Measurements from ENCODE around the gene MYO5B.

MYO5B gene

DNA sequence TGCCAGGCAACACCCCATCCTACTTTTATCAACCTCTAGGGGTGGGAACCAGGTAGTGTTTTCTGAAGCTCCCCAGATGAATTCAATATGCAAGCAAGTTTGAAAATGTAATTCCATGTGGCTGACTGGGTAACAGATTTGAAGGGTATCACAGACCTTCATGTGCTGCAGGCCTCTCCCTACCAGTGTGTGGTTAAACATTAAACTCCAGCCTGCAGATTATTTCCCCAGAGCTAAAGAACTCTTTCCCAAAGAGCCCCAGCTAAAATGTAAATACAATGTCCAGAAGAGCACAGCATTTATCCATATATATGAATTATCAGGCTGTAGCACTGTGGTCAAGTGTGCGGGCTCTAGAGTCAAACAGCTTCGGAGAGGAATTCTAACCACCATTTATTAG lies 134.1 kb downstream of the MYO5B start:
- DNase-seq, result no peak

- DNase-seq, result no peak
These were observed 136.2 kb downstream of the MYO5B start for GRCh38 chr18:50058731-50059130.

DNA sequence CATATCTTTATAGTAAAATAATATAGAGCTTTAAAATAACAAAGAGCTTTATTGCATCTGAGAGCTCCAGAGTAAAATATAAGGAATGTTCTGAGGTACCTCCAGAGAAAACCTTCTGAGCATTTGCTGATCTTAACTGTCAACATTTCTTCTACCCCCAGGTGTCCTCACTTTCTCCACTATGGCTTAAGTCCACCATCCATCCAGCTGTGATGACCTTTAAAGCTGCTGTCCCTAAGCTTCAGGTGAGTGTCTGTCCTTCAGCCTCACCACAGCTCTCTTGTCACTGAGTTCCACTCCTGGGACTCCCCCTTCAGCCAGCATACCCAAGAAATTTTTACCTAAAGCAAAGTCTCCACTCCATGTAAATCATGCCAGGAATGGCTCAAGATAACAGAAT lies 137.9 kb downstream of the MYO5B start:
- DNase-seq, result no peak

- DNase-seq, result no peak
These were observed 138.8 kb downstream of the MYO5B start for GRCh38 chr18:50056185-50056584.

DNA sequence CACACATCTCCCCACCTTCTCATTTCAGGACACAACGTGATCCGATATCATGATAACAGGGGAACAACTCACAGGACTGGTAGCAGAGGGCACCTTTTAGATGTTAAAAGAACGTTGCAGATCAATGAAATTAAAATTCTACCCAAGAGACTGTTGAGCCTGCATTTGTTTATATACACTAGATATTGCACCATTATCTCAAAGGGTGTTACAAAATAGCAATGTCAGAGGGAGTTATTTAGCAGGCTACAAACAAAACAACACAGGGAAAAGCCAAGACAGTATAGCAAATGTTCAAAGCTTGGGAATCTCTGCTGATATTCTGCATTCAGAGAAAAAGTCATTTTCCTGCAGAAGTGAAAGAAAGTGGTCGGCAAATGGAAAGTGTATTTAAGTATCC lies 139.5 kb downstream of the MYO5B start:
- DNase-seq, result no peak

GRCh38 chr18:50053111-50053510 lies 141.8 kb downstream of the MYO5B start:
- DNase-seq, result no peak

GRCh38 chr18:50051288-50051687 lies 143.7 kb downstream of the MYO5B start:
- DNase-seq, result no peak

DNA sequence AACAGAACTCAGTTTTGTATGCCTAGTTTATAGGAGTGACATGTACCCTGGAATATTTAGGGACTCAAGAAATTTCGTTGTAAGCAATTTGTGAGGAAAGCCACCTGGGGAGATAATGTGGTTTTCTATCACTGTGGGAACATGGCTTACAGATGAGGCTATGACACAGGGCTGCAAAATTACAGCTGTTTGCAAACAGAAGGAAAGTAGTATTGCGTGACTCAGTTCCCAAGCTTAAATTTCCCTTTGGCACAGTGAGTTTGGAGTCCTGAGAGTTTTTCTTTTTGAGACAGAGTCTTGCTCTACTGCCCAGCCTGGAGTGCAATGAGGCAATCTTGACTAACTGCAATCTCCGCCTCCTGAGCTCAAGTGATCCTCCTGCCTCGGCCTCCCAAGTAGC lies 149.8 kb downstream of the MYO5B start:
- no peak for DNase-seq

GRCh38 chr18:50044402-50044801 lies 150.5 kb downstream of the MYO5B start:
- DNase-seq, result no peak

GRCh38 chr18:50042611-50043010 lies 152.3 kb downstream of the MYO5B start:
- no peak for DNase-seq

- DNase-seq, result no peak
These were observed 155.2 kb downstream of the MYO5B start for GRCh38 chr18:50039746-50040145.

DNA sequence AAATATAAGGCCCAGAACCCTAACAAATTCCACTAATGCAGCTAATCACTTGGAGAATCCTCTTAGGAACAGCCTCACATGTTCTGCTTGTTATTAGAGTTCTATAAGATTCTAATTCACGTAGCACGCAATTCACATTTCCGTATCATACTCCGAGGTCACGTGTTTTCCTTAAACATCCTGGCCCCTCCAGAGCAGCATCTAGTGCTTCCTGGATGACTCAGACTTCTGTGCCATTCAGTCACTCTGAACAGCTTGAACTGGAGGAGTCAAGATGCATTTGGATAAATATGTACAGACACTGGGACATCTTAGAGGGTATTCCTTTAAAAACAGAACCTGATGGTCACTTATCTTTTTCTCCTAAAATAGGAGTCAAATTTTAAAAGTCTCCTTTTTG lies 156.5 kb downstream of the MYO5B start:
- no peak for DNase-seq

GRCh38 chr18:50034029-50034428 lies 160.9 kb downstream of the MYO5B start:
- DNase-seq, result no peak

- DNase-seq, result no peak
These were observed 161.9 kb downstream of the MYO5B start for GRCh38 chr18:50033004-50033403.

GRCh38 chr18:50030146-50030545 lies 164.8 kb downstream of the MYO5B start:
- DNase-seq, result no peak

- no peak for DNase-seq
These were observed 167.0 kb downstream of the MYO5B start for GRCh38 chr18:50027996-50028395.

GRCh38 chr18:50024466-50024865 lies 170.5 kb downstream of the MYO5B start:
- DNase-seq, result no peak

- no peak for DNase-seq
These were observed 172.0 kb downstream of the MYO5B start for GRCh38 chr18:50022985-50023384.

DNA sequence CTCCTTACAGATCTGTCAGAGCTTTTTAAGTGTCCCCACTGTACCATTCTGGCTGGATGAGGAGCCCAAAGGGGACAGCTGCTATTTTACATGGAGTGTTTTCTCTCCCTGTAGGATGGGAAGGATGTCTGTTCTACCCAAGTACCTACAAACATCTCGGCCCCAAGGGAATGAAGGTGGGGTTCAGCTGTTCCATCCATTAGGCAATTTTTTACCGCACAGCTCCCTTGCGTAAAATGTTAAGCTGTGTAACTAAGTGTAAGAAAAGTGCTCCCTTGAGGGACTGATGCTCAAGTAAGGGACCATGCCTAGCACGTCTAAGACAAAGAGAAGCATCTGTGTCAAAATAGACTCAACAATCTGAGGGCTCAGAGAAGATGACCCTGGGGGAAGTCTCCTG lies 180.3 kb downstream of the MYO5B start:
- no peak for DNase-seq

GRCh38 chr18:50013363-50014138 lies 181.4 kb downstream of the MYO5B start:
- no peak for DNase-seq

- DNase-seq, result no peak
These were observed 183.0 kb downstream of the MYO5B start for GRCh38 chr18:50011813-50012435.

DNA sequence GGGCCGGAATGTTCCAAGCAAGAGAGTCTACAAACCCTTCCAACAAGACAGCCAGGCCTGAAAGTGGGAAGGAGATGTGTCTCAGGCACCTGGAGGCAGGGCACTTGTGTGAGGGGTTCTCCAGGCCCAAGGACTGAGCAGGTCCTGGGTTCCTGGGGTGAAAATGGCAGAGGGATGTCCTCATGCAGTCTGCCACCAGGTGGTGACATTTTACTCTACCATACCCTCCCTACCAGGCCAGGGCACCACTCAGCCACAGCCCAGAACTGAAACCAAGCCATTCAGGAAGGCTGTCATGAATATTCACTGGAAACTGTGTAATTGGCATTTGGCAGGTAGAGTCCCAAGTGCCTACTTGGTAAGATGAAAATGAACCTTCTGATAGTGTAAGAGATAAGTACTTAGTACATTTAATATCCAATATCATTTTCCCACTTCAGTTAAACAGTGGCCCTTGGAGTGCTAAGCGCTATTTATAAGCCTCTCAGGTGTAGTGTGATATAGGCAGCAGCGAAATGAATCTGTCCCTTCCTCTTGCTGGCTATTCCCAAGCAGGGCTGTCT lies 185.1 kb downstream of the MYO5B start:
- peak; percentile 21 for DNase-seq

DNA sequence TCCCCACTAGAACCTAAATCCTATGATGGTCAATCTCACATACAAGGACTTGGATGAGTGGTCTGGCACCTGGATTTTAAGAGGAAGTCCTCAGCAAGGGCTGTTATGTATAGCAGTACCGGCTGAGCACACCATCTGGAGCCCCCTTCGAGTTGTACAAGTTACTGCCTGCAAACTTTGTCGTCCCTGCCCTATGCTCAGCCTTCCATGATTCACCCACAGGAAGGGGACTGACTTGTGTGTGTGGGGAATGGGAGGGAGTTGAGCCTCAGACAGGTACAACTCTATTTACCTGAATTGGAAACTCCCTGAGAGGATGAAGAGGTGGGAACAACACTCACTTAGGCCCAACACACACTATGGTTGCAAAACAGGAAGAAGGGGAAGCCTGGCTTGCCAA lies 186.6 kb downstream of the MYO5B start:
- DNase-seq, result no peak

DNA sequence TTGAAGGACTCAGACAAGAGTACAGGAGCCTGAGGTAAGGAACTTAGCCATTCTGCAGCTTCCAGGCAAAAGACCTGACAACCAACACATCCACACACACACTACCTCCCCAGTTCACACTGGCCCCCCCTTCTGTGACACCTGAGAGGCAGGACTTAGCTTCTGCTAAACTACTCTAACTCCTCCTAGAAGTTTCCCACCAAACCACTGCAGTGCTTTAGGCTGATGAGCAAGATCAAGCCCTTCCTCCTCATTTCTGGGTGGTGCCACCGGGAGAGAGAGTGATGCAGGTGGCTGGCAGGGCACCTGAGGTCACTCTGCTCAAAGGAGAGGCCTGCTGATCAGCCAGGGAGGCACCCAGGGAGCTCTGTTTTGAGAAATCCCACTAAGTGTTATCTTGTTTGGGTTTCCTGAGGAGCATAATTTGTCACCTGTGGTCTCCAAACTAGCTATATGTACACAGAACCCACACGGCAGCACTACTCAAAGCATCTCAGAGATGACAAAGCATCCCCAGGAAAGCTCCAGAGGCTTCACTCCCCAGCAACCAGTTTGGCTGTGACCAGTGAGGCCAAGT lies 188.4 kb downstream of the MYO5B start:
- DNase-seq, result no peak

Data from 8988T (cell line).